GM12873 (cell line): Measurements from ENCODE around the gene PAM.

Experiments used
- CTCF ChIP-seq: IDR thresholded peaks from 2 replicates; pipeline ENCODE4 v1.5.1; 2012; ENCODE audit warnings: low read depth, mild to moderate bottlenecking, moderate library complexity, low read length, control low read depth; ENCODE audit not compliant: insufficient read depth; ENCODE audit errors: missing control alignments

PAM gene

GRCh38 chr5:103005276-103005675, 250.2 kb downstream of the PAM start:
- TF ChIP-seq CTCF = no peak

- TF ChIP-seq CTCF = no peak
Measured at GRCh38 chr5:103006921-103007320, 251.8 kb downstream of the PAM start.

- TF ChIP-seq CTCF = no peak
Measured at GRCh38 chr5:103010168-103010567, 255.1 kb downstream of the PAM start.

GRCh38 chr5:103013933-103014552, 258.9 kb downstream of the PAM start:
- no peak for TF ChIP-seq CTCF

GRCh38 chr5:103014983-103015382, 259.9 kb downstream of the PAM start:
- no peak for TF ChIP-seq CTCF

GRCh38 chr5:103016167-103016566, 261.1 kb downstream of the PAM start:
- no peak for TF ChIP-seq CTCF

- no peak for TF ChIP-seq CTCF
Measured at GRCh38 chr5:103019804-103020203, 264.7 kb downstream of the PAM start.

GRCh38 chr5:103021314-103021713, 266.2 kb downstream of the PAM start:
- TF ChIP-seq CTCF = no peak
